Measurements from ENCODE around the gene GALC.

GRCh38 chr14:87908550-87908949 lies 84.4 kb downstream of the GALC start:
- TF ChIP-seq CTCF (IDR thresholded peaks at IDR 0.05; ENCODE audit: insufficient read depth, low read length, poor library complexity, severe bottlenecking) (no peak), EZH2phosphoT487 (conservative IDR thresholded peaks at IDR 0.05; ENCODE audit: low read length) (no peak)
